ENCODE measurements around the gene SIN3B.
A peak's percentile ranks its signal among the peaks of the same experiment; 100 is the strongest.

The SIN3B gene

DNA sequence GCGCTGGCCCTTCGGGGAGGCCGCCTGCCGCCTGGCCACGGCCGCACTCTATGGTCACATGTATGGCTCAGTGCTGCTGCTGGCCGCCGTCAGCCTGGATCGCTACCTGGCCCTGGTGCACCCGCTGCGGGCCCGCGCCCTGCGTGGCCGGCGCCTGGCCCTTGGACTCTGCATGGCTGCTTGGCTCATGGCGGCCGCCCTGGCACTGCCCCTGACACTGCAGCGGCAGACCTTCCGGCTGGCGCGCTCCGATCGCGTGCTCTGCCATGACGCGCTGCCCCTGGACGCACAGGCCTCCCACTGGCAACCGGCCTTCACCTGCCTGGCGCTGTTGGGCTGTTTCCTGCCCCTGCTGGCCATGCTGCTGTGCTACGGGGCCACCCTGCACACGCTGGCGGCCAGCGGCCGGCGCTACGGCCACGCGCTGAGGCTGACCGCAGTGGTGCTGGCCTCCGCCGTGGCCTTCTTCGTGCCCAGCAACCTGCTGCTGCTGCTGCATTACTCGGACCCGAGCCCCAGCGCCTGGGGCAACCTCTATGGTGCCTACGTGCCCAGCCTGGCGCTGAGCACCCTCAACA lies 60.8 kb downstream of the SIN3B start:
- no peak for DNase-seq

DNA sequence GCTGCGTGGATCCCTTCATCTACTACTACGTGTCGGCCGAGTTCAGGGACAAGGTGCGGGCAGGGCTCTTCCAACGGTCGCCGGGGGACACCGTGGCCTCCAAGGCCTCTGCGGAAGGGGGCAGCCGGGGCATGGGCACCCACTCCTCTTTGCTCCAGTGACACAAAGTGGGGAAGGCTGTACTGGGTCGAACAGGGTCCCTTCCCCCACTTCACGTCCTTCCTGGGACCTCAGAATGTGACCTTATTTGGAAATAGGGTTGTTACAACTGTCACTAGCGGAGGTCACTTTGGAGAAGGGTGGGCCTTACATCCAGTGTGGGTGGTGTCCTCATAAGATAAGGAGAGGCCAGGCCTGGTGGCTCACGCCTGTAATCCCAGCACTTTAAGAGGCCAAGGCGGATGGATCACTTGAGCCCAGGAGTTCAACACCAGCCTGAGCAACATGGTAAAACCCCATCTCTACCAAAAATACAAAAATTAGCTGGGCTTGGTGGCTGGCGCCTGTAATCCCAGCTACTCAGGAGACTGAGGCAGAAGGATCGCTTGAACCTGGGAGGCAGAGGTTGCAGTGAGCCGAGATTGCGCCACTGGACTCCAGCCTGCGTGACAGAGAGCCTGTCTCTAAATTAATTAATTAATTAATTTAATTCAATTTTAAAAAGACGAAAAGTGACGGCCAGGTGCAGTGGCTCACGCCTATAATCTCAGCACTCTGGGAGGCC lies 61.4 kb downstream of the SIN3B start:
- no peak for DNase-seq

DNA sequence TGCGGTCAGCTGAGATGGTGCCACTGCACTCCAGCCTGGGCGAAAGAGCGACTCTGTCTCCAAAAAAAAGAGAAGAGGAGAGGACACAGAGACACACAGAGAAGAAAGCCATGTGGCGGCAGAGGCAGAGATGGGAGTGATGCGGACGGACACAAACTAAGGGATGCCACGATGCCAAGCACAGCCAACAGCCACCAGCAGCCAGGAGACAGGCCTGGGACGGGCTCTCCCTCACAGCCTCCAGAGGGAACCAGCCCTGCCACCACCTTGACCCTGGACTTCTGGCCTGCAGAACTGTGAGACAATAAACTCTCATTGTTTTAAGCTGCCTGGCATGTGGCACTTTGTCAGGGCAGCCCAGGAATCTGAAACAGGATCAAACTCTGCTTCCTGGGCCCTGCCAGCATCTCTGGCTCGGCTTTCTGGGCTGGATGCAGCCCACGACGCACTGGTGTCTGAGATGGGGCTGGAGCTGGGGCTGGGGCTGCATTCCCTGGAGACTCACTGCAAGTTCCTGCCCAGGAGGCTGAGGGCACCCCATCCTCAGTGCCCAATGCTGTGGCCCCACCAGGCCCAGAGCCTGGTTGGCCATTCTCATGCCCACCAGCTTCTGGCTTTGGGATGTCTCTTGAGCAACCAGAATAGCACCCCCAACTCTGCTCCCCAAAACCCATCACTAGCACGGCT lies 62.6 kb downstream of the SIN3B start:
- DNase-seq, result no peak

DNA sequence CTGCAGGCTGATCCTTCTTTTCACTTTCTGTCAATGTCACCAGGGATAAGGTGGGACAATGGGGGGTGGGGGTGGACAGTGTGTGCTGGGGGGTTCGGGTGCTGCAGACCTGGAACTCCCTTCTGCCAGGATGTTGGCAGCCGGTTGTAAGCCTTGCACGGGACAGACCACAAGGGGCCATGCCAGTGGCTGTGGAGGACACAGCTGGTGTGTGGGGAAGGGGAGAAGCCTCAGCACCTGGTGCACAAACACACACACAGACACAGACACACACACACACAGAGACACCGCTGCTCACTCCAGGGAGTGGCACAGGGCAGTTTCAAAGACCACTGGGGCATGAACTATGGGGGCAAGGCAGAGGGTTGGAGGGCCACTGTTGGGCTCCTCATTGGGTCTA lies 63.2 kb downstream of the SIN3B start:
- DNase-seq, result no peak

DNA sequence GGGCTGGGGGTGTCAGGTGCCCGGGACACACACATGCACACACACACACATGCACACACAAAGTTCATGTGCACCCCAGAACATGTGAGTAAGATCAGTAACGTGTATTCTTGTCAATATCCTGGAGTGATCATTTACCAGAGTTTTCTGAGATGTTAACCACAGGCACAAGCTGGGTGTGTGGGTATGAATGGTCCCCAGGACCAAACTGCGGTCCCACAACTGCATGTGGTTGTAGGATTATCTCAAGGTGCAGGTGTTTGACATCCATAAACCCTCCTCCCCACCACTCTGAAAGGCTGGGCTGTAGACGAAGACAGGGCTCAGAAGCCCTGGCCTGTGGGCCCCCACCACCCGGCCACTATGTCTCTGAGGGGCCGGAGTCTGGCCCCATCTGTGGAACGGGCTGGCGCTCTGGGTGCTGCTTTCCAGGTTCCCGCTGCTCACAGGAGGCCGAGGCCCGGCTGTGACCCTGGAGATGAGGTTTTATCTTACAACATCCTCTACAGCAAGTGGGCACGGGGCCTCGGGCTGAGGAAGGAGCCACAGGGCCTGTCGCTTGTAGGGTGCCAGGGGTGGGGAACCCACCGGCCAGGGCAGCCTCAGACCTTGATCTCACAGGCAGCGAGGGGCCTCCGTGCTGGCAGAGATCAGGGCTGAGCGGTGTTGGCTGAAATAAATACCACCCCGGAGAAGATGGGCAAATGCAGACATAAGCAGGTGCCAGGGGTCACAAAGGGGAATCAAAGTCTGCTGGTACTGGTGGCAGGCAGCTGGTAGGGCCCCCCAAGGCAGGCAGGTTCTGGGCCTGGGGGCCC lies 63.9 kb downstream of the SIN3B start:
- no peak for DNase-seq

DNA sequence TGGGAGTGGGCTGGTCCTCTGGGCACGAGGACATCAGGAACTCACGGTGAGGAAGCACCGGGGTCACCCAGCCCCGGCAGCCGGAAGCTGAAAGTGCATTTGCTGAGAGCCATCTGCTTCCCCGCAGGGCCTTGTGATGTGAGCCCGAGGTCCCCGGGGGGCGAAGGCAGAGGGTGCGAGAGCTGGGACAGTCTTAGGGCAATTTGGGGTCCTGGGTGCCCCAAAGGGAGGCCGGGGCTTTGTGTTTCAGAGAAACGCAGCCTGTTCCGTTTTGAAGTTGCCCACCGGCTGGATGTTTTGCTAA lies 64.4 kb downstream of the SIN3B start:
- no peak for DNase-seq

DNA sequence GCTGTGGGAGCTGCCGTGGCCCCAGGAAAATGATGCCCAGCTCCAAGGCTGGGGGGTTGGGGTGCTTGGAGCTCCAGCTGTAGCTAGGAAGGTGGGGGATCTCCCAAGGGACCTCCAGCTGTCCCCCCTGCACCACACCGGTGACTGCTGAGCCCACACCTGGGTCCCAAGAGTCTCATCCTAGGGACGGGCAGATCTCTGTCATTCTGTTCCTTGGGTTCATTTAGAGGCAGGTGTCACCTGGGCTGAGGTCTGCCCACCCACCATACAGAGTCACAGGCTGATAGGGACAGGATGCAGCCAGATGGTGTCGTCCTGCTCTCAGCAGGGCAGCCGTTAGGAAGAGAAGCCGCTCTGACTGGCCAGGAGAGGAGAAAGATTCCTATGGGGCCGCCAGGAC lies 64.9 kb downstream of the SIN3B start:
- no peak for DNase-seq

DNA sequence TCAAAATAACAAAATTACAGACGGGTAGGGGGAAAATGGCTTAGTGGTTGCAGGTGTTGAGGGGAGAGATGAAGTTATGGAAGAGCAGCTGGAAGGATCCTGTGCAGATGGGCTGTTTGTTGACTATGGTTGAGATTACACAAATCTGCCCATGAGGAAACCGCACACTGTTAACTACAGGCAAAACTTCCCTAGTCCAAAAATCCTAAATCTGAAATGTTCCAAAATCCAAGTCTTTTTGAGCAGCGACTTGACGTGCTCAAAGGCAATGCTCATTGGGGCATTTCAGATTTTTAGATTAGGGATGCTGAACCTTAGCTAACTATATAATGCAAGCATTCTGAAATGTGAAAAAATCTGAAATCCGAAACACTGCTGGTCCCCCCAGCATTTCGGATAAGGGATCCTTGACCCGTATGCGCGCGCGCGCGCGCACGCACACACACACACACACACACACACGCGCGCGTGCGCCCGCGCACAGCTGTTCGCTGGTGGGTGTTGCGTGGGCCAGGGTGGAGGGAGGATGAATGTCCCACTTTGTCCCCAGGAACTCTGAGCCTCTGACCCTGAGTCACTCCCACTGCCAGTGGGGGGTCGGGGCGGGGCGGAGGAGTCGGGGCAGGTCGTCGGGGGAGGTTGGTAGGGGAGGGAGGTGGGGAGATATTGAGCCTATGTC lies 66.4 kb downstream of the SIN3B start:
- DNase-seq, result no peak

DNA sequence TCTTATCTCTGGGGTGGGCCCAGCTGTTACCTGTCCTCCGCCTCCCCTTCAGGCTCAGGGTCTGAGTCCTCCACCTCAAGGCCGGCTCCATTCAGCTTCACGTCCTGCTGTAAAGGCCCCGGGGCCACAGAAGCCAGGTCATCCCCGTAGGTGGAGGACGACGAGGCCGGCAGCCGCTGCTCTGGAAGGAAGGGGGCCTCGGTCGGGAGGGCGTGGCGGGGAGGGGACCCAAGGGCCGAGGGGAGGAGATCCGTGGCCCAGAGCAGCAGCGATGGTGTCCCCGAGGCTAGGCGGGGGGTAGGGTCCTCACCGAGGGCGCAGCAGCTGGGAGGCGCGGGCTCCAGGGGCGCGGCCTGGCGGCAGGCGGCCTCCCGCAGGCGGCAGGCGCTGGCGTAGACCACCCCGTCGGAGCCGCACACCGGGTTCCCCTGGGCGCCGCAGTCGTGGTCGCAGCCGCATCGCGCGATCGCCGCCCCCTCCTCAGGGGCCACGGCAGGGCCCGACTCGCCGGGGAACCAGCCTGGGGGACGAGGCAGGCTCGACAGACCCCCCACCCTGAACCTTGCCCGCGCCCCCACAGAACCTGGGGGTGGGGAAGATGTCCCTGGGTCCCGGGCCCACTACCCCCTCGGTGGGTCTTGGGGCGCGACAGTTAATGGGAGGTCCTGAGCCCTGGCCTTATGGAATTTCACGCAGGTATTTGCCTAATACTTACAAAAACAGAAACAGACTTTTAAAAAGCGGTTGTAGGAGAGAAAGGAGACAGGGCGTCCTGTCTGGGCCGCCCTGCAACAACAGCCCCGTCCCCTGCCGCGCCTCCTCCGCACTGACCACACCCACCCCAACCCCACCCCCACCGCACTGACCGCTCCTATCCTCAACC lies 67.2 kb downstream of the SIN3B start:
- peak; percentile 48 for DNase-seq

DNA sequence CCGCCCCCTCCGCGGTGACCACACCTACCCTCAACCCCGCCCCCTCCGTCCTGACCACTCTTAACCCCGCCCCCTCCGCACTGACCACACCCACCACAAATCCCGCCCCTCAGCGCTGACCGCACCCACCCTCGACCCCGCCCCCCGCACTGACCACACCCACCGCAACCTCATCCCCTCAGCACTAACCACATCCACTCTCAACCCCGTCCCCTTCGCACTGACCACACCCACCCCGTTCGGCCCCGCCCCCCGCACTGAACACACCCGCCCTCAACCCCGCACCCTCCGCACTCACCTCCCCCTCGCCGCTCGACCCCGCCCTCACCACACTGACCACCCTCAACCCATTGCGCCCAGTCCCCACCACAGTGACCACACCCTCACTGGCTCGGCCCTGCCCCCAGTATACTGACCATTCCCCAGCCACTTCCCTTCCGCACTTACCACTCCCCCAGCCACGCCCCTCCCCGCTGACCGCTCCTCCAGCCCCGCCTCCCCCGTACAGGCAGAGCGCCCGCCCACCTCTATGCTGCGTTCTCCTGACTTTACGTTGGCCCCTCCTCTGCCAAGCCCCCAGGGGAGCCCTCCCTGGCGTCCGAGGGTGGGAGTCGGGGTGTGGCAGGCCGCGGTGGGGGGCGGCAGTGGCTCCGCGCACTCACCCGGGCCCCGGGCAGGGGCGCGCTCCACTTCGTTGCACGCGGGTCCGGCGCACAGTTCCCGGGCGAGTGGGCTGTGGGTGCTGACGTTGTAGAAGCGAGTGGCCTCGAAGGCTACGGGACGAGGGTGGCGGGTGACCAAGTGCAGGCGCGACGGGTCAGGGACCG lies 68.0 kb downstream of the SIN3B start:
- peak; percentile 94 for DNase-seq

DNA sequence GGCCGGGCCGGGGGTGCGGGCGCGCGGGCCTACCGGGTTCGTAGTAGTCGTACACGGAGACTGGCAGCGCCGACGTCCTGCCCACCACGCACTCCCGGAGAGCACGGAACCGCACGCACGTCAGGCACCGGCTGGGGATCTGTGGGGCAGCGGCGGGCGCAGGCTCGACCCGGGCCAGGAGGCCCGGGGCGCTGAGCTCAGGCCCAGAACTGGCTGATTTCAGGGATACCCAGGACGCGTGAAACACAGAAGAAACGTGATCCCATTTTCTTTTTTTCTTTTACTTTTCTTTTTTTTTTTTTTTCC lies 68.6 kb downstream of the SIN3B start:
- no peak for DNase-seq

DNA sequence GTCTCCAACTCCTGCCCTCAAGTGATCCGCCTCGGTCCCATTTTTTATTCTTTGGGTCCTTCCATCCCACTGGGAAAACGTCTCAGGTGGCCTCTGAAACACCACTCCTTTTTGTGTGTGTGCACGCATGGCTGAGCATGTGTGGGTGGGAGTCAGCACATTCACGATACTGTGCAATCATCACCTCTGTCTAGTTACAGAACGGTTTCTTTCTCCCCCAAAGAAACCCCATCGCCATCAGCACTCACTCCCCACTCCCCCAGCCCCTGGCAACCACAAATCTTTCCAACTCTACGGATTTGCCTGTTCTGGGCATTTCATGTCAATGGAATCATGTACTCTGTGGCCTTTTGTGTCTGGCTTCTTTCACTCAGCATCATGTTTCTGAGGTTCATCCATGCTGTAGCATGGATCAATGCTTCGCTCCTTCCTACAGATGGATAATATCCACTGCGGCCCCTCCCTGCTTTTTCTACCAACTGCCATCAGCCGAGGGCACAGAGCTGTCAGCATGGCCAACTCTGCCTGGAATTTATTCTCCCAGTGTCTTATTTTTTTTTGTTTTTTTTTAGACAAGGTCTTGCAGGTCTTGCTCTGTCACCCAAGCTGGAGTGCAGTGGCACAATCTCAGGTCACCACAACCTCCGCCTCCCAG lies 69.3 kb downstream of the SIN3B start:
- peak; percentile 20 for DNase-seq

DNA sequence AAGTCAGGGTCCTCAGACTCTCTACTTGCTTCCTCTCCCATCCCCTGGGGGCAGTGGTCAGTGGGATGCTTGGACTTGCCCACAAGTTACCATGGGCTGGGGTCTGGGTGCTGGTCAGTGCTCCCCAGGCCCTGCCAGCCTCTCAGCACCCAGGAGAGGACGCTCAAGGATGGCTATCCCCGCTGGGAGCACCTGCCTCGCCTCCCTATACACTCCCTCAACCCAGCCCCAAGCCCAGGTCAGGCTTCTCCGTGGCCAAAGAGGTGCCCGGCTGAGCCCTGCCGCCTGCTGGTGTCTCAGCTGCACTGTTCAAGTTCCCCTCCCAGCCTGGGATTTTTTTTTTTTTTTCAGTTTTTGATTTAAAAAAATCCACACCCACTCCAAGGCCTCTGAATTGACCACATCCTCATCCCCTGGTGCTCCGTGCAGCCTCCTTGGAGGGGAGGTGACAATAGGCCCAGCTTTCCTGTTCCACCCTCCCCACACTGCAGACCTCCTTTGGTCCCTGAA lies 70.4 kb downstream of the SIN3B start:
- peak; percentile 14 for DNase-seq

DNA sequence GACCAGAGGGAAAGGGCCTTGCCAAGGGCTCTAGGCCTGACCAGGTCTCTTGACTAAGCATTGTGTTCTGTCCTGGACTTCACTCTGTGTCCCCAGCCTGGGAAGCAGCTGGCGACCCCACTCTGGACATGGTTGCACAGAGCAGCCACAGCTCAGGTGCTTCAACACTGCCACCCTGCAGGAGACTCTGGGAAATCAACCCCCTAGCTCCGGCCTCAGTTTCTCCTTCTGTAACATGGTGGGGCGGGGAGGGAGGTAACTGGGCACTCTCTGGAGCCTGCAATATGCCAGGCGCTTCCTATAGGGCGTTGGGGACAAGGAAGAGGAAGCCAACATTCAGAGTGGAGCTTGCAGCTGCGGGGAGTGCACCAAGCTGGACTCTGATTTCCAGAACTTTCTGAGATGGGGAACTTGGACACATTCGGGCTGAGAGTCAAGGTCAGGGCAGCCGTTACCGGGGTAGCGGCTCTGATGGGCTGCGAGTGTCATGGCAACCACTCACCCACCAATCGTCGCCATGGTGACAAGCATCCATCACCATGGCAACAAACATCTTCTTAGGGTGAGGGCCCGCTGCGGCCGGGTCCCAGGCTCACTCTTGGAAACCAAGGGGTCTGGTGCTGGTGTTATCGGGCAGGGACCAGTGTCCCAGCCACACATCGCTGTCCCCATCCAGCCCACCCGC lies 72.4 kb downstream of the SIN3B start:
- DNase-seq, result no peak

DNA sequence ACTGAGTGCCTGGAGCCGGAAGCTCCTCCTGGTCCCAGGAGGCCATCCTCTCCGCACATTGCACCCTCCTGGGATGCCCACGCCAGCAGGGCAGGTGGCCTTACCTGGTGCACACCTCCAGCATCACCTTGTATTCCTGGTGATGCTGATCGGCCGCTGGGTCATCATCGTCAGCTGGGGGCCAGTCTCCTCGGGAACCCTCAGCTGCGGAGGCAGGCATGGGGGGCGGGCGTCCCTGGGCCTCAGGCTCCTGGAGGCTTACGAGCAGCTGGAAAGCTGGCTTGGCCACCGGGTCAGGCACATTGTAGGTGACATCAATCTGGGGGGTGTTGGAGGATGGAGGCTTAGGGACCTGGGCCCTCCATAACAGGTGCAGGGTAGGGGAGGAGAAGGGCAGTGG lies 73.3 kb downstream of the SIN3B start:
- no peak for DNase-seq

DNA sequence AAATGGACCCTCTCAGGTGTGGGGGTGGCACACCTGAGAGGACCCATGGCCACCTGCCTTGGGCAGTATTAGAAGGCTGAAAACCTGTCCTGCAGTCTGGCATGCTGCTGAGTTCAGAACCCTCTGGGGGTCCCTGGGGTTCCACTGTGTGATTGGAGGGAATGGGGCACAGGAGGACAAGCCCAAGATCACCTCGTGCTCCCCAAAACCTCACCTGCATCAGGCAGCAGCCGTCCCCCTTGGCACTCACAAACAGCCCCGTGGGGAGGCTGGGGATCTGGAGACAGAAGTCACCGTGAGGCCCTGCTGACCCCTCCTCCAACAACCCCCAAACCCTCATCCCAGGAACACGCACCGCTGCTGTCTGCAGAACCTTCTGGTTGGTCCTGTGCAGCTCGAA lies 74.1 kb downstream of the SIN3B start:
- no peak for DNase-seq

DNA sequence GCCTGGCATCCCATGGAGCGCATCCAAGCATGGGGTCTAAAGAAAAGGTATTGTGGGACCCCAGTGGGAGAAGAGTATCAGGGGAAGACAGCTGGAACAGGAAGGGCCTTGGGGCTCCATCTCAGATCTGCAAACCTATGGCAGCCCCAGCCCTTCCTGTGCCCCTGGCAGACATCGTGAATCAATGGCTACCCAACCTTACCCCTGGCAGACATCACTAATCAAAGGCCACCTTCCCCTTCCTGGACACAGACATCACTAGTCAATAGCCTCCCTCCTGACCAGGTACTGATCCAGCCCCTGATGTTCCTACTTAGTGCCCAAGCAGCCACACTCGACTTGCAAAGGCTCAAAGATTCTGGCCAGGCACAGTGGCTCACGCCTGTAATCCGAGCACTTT lies 75.4 kb downstream of the SIN3B start:
- DNase-seq, result no peak

DNA sequence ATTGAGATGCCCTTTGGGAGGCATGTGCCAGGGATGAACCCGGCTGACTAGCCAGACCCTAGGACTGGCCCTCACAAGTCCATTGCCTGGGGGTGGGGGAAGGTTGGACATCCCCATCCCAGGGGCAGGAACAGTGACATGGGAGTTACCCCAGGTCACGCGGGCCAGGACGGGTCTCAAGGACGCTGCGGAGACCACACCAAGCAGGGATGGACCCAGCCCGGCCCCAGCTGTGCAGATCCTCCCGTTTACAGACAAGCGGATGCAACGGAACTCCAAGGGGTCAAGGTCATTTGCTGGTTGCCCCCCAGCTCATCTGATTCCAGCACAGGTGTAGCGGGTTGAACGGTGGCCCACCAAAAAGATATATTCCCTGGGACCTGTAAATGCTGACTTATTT lies 79.6 kb downstream of the SIN3B start:
- no peak for DNase-seq

DNA sequence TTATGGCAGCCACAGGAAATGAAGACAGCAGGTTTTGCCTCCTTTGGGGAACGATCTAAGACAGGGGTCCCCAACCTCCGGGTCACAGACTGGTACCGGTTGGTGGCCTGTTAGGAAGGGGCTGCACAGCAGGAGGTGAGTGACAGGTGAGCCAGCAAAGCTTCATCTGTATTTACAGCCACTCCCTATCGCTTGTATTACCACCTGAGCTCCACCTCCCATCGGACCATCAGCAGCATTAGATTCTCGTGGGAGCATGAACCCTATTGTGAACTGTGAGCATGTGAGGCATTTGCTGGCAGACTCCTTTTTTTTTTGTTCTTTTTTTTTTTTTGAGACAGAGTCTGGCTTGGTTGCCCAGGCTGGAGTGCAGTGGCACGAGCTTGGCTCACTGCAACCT lies 81.8 kb downstream of the SIN3B start:
- no peak for DNase-seq

DNA sequence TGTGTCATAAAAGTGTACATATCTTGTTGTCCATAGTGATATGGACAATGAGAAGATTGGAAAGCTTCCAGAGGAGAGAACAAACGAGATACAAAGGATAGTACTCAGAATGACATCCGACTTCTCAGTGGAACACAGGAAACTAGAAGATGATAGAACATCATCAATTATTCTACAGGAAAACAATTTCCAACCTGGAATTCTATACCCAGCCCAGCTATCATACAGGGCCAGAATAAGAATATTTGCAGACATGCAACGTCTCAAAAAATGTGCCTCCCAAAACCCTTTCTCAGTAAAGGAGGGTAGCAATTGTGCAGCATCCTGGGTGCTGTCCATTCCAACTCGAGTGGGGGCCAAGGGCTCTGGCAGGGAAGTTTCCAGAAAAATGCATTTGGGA lies 83.6 kb downstream of the SIN3B start:
- DNase-seq, result no peak

All from left hindlimb (tissue), 1 donor.